ENCODE results near the gene EPHA2. TPM values are rescaled to one million over a fixed set of nuclear protein-coding genes. Genes with fewer than 3 reads are reported as not detected.

Gene EPHA2
- total and polyA plus RNA-seq, 7 experiments from 2014 or later, result 0.30 to 0.61 (median 0.59) TPM; not detected in 4

- CTCF ChIA-PET, result interaction anchor here (0.8 kb wide), 1 partner anchor 47 kb away, joined by 5 read pairs; no protein-coding TSS in a partner anchor
- Mint-ChIP-seq H3K27me3 (peaks cover 0 to 11% (median 0%) of the 10 kb centered on the region in 5 donors), H3K4me3 (no peak overlapping the region), H3K4me1 (peaks cover 0 to 17% (median 14%) of the 10 kb centered on the region in 7 donors), H3K9me3 (no peaks in the 10 kb centered on the region), H3K27ac (peak overlapping the region in 1 of 9 donors; percentile 29), H3K36me3 (no peaks in the 10 kb centered on the region)
- no peak for ATAC-seq
- no peaks in the 10 kb centered on the region for H3K36me3 ChIP-seq (ENCODE audit: control insufficient read depth in 2 of 3, insufficient read depth in 3 of 3, low read length in 3 of 3)
- H3K27me3 ChIP-seq (ENCODE audit: control insufficient read depth in 2 of 2, insufficient read depth in 2 of 2, low read length in 2 of 2), result no peaks in the 10 kb centered on the region
- H3K9me3 ChIP-seq (ENCODE audit: control insufficient read depth in 2 of 3, low read length in 3 of 3), result no peaks in the 10 kb centered on the region
- H3K27ac ChIP-seq (ENCODE audit: low read depth, low read length), result no peak overlapping the region
- DNase-seq, result no peak
- no peaks in the 10 kb centered on the region for H3K4me1 ChIP-seq (ENCODE audit: control insufficient read depth in 2 of 2, insufficient read depth in 2 of 2, low read length in 2 of 2)
- intact Hi-C loops (cut with micrococcal nuclease), result no loop called here
- POLR2A ChIA-PET, result interaction anchor here (0.6 kb wide), 1 partner anchor 399 kb away, joined by 3 read pairs; no protein-coding TSS in a partner anchor
- H3K4me3 ChIP-seq (ENCODE audit: low read length), result no peak overlapping the region
These were observed 16.4 kb downstream of the EPHA2 start for GRCh38 chr1:16139473-16139962.

DNA sequence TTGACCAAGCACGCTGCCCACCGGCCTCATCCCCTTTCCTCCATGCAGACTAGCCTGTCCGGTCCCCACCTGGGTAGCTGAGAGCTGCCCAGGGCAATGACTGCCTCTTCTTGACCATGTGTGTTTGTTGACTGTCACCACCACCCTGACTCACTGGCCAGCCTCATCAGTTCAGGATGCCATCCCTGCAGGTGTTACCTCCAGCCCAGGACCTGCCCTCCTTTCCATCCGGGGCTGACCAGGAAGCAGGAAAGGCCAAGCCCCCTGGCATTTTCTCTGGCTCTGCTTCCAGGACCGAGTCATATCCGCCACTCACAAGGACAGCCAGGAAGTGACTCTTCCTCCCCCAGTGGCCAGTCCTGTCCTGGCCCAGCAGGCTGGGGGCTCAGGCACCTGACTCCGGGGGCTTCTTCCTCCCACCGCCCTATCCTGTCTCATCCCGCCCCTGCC lies 17.1 kb downstream of the EPHA2 start:
- ATAC-seq (no peak), DNase-seq (no peak)
- Mint-ChIP-seq H3K27ac (no peak overlapping the region), H3K36me3 (no peaks in the 10 kb centered on the region), H3K4me1 (peaks cover 0 to 17% (median 14%) of the 10 kb centered on the region in 7 donors), H3K4me3 (no peak overlapping the region), H3K9me3 (no peaks in the 10 kb centered on the region), H3K27me3 (peaks cover 0 to 11% (median 0%) of the 10 kb centered on the region in 5 donors)
- no peaks in the 10 kb centered on the region for H3K9me3 ChIP-seq (ENCODE audit: control insufficient read depth in 2 of 3, low read length in 3 of 3)
- H3K27ac ChIP-seq (ENCODE audit: low read depth, low read length), result no peak overlapping the region
- intact Hi-C loops (cut with micrococcal nuclease), result no loop called here
- no peak overlapping the region for H3K4me3 ChIP-seq (ENCODE audit: low read length)
- CTCF ChIA-PET, result interaction anchor here (0.8 kb wide), 1 partner anchor 48 kb away, joined by 5 read pairs; no protein-coding TSS in a partner anchor
- H3K4me1 ChIP-seq (ENCODE audit: control insufficient read depth in 2 of 2, insufficient read depth in 2 of 2, low read length in 2 of 2), result no peaks in the 10 kb centered on the region
- POLR2A ChIA-PET, result interaction anchor here (0.6 kb wide), 1 partner anchor 398 kb away, joined by 3 read pairs; no protein-coding TSS in a partner anchor
- no peaks in the 10 kb centered on the region for H3K36me3 ChIP-seq (ENCODE audit: control insufficient read depth in 2 of 3, insufficient read depth in 3 of 3, low read length in 3 of 3)
- H3K27me3 ChIP-seq (ENCODE audit: control insufficient read depth in 2 of 2, insufficient read depth in 2 of 2, low read length in 2 of 2), result no peaks in the 10 kb centered on the region

GRCh38 chr1:16137890-16138467 lies 17.9 kb downstream of the EPHA2 start:
- no peak for ATAC-seq

DNA sequence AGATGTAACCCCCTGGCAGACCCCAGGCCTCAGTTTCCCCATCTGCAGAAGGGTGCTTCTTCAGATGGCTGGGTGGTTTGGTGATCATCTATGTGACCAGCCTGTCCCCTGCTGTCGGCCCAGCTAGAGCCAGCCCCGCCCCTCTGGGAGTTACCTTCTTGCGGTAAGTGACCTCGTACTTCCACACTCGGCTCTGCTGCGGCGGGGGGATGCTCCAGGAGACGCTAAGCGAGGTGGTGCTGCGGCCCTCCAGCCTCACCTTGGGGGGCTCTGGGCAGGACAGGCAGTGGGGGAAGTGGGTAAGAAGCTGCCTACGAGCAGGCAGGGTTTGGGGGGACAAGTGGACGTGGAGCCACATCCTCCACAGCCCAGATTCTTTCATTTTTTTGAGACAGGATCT lies 20.4 kb downstream of the EPHA2 start:
- Histone ChIP-seq H3K27ac (ENCODE audit: low read depth, low read length) (no peak overlapping the region), H3K36me3 (ENCODE audit: control insufficient read depth in 2 of 3, insufficient read depth in 3 of 3, low read length in 3 of 3) (no peaks in the 10 kb centered on the region), H3K27me3 (ENCODE audit: control insufficient read depth in 2 of 2, insufficient read depth in 2 of 2, low read length in 2 of 2) (no peaks in the 10 kb centered on the region), H3K4me3 (ENCODE audit: low read length) (no peak overlapping the region), H3K4me1 (ENCODE audit: control insufficient read depth in 2 of 2, insufficient read depth in 2 of 2, low read length in 2 of 2) (no peaks in the 10 kb centered on the region), H3K9me3 (ENCODE audit: control insufficient read depth in 2 of 3, low read length in 3 of 3) (no peaks in the 10 kb centered on the region)
- Mint-ChIP-seq H3K27me3 (peaks cover 0 to 3% (median 0%) of the 10 kb centered on the region in 5 donors), H3K27ac (no peak overlapping the region), H3K36me3 (no peaks in the 10 kb centered on the region), H3K4me3 (no peak overlapping the region), H3K9me3 (no peaks in the 10 kb centered on the region), H3K4me1 (peaks cover 0 to 3% (median 0%) of the 10 kb centered on the region in 7 donors)
- ChIA-PET CTCF (no interaction called here), POLR2A (no interaction called here)
- no peak for ATAC-seq
- no peak for DNase-seq
- intact Hi-C loops (cut with micrococcal nuclease), result no loop called here

More at GRCh38 chr1:16137890-16138467, 17.9 kb downstream of the EPHA2 start:
- intact Hi-C loops (cut with micrococcal nuclease), result no loop called here
- Mint-ChIP-seq H3K9me3 (no peaks in the 10 kb centered on the region), H3K4me1 (peaks cover 0 to 17% (median 14%) of the 10 kb centered on the region in 7 donors), H3K36me3 (no peaks in the 10 kb centered on the region), H3K4me3 (no peak overlapping the region), H3K27ac (no peak overlapping the region), H3K27me3 (peaks cover 0 to 11% (median 0%) of the 10 kb centered on the region in 5 donors)
- DNase-seq, result no peak
- Histone ChIP-seq H3K27ac (ENCODE audit: low read depth, low read length) (no peak overlapping the region), H3K4me3 (ENCODE audit: low read length) (no peak overlapping the region), H3K36me3 (ENCODE audit: control insufficient read depth in 2 of 3, insufficient read depth in 3 of 3, low read length in 3 of 3) (no peaks in the 10 kb centered on the region), H3K27me3 (ENCODE audit: control insufficient read depth in 2 of 2, insufficient read depth in 2 of 2, low read length in 2 of 2) (no peaks in the 10 kb centered on the region), H3K4me1 (ENCODE audit: control insufficient read depth in 2 of 2, insufficient read depth in 2 of 2, low read length in 2 of 2) (no peaks in the 10 kb centered on the region), H3K9me3 (ENCODE audit: control insufficient read depth in 2 of 3, low read length in 3 of 3) (no peaks in the 10 kb centered on the region)
- ChIA-PET POLR2A (no interaction called here), CTCF (no interaction called here)

DNA sequence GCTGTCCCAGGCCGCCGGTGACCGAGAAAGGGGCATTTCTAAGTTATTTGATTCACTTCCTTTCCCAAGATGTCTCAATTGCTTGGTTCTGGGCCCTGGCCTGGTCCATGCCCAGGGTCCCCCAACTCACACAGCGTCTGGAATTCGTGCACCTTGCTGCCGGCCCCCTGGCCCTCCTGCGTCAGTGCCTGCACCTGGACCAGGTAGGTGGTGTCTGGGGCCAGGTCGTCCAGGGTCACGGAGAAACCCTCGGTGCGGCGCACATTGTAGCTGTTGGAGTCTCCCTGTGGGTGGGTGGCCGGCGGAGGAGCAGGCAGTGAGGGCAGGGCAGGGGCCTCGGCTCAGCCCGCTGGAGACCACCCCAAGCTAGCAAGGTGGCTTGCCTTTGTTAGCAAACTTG lies 21.0 kb downstream of the EPHA2 start:
- Mint-ChIP-seq H3K4me1 (peaks cover 0 to 3% (median 0%) of the 10 kb centered on the region in 7 donors), H3K9me3 (no peaks in the 10 kb centered on the region), H3K27ac (no peak overlapping the region), H3K27me3 (peaks cover 0 to 3% (median 0%) of the 10 kb centered on the region in 5 donors), H3K36me3 (peaks cover 0 to 3% (median 0%) of the 10 kb centered on the region in 5 donors), H3K4me3 (no peak overlapping the region)
- H3K36me3 ChIP-seq (ENCODE audit: control insufficient read depth in 2 of 3, insufficient read depth in 3 of 3, low read length in 3 of 3), result no peaks in the 10 kb centered on the region
- intact Hi-C loops (cut with micrococcal nuclease), result no loop called here
- H3K27me3 ChIP-seq (ENCODE audit: control insufficient read depth in 2 of 2, insufficient read depth in 2 of 2, low read length in 2 of 2), result no peaks in the 10 kb centered on the region
- ATAC-seq (no peak), DNase-seq (no peak)
- no peaks in the 10 kb centered on the region for H3K4me1 ChIP-seq (ENCODE audit: control insufficient read depth in 2 of 2, insufficient read depth in 2 of 2, low read length in 2 of 2)
- POLR2A ChIA-PET, result no interaction called here
- no peak overlapping the region for H3K27ac ChIP-seq (ENCODE audit: low read depth, low read length)
- no peaks in the 10 kb centered on the region for H3K9me3 ChIP-seq (ENCODE audit: control insufficient read depth in 2 of 3, low read length in 3 of 3)
- H3K4me3 ChIP-seq (ENCODE audit: low read length), result no peak overlapping the region
- CTCF ChIA-PET, result no interaction called here

DNA sequence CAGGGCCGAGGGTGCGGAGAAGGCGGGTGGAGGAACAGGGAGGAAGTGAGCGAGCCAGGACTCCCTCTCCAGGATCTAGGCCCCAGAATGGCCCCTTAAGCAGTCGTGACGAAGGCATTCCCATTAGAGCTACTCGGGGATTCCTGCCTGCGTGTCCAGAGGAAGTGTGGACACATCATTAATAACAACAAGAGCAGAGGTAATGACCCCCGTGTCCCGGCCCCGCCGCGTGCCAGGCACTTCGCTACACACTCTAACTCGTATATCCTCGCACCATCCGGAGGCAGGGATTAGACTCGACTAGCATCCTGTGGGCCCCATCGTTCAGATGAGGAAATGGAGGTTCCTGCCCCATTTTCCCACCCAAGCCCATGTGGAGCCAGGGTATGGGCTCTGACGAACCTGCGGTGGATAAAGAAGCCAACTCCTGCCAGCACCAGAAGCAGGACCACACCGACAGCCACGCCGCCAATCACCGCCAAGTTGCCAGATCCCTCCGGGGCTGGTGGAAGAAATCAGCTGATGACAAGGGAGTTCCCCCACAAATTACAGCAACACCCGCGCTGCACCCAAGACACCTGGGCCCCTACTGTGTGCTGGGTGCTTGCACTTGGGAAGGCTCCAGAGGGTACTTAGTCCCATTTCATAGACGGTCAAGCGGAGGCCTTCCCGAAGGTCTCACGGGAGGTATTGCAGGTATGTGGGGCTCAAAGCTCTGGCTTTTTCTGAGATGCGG lies 21.6 kb downstream of the EPHA2 start:
- ChIA-PET CTCF (no interaction called here), POLR2A (no interaction called here)
- H3K27ac ChIP-seq (ENCODE audit: low read depth, low read length), result no peak overlapping the region
- Mint-ChIP-seq H3K27me3 (no peaks in the 10 kb centered on the region), H3K36me3 (peaks cover 0 to 6% (median 0%) of the 10 kb centered on the region in 5 donors), H3K9me3 (no peaks in the 10 kb centered on the region), H3K4me1 (no peaks in the 10 kb centered on the region), H3K27ac (no peak overlapping the region), H3K4me3 (no peak overlapping the region)
- H3K4me1 ChIP-seq (ENCODE audit: control insufficient read depth in 2 of 2, insufficient read depth in 2 of 2, low read length in 2 of 2), result no peaks in the 10 kb centered on the region
- intact Hi-C loops (cut with micrococcal nuclease), result no loop called here
- no peaks in the 10 kb centered on the region for H3K36me3 ChIP-seq (ENCODE audit: control insufficient read depth in 2 of 3, insufficient read depth in 3 of 3, low read length in 3 of 3)
- no peak for DNase-seq
- H3K27me3 ChIP-seq (ENCODE audit: control insufficient read depth in 2 of 2, insufficient read depth in 2 of 2, low read length in 2 of 2), result no peaks in the 10 kb centered on the region
- no peaks in the 10 kb centered on the region for H3K9me3 ChIP-seq (ENCODE audit: control insufficient read depth in 2 of 3, low read length in 3 of 3)
- ATAC-seq, result no peak
- H3K4me3 ChIP-seq (ENCODE audit: low read length), result no peak overlapping the region
